Spleen (tissue), 7 donors: ENCODE results near the gene CEMP1.

ENCODE experiments used
- POLR2AphosphoS5 ChIP-seq, 3 donors: sonication (generic); formaldehyde crosslinking; IDR thresholded peaks; one replicate each; pipeline ENCODE4 v1.5.1; 2017; ENCODE audit warnings: antibody characterized with exemption in 3 of 3
- TF ChIP-seq, protein P1 (sequence below), 11 experiments: fragments of 200-600 bp in 7 of 11; fragments of 450-650 bp in 4 of 11; sonication (generic) in 4 of 11; IDR thresholded peaks in 8 of 11; conservative IDR thresholded peaks in 3 of 11; 1 replicate in 7 of 11; 2 replicates in 4 of 11; pipeline versions ENCODE4 v1.4.0 to v1.8.0; 2016 to 2021; ENCODE audit warnings: antibody characterized with exemption in 11 of 11, inconsistent platforms in 4 of 11, mild to moderate bottlenecking in 1 of 11
- donor health status: DM: no; HTN: no; CAD: no; lungs with moderate emphysema.
- donor health status: DM: no; HTN: no; CAD: no.
- donor health status: DM: no; HTN: no; CAD: no.

GRCh38 chr16:2533912-2534311 is 2.7 kb upstream of the CEMP1 start:
- TF ChIP-seq, protein P1, sequence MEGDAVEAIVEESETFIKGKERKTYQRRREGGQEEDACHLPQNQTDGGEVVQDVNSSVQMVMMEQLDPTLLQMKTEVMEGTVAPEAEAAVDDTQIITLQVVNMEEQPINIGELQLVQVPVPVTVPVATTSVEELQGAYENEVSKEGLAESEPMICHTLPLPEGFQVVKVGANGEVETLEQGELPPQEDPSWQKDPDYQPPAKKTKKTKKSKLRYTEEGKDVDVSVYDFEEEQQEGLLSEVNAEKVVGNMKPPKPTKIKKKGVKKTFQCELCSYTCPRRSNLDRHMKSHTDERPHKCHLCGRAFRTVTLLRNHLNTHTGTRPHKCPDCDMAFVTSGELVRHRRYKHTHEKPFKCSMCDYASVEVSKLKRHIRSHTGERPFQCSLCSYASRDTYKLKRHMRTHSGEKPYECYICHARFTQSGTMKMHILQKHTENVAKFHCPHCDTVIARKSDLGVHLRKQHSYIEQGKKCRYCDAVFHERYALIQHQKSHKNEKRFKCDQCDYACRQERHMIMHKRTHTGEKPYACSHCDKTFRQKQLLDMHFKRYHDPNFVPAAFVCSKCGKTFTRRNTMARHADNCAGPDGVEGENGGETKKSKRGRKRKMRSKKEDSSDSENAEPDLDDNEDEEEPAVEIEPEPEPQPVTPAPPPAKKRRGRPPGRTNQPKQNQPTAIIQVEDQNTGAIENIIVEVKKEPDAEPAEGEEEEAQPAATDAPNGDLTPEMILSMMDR (IDR thresholded peaks at IDR 0.05 in 8 of 11, conservative IDR thresholded peaks at IDR 0.05 in 3 of 11): no peak
- peak in 2 of 3 donors; percentile 35 to 46 for TF ChIP-seq POLR2AphosphoS5 (IDR thresholded peaks at IDR 0.05)
